GM18511 (cell line): Measurements from ENCODE around the gene DMBX1.

Source experiments
- ATAC-seq: cut with Tn5 transposase; IDR thresholded peaks from one replicate; pipeline ENCODE4 v1.9.1; 2021; ENCODE audit warnings: mild to moderate bottlenecking, moderate library complexity; ENCODE audit not compliant: unreplicated experiment

DMBX1 gene

DNA sequence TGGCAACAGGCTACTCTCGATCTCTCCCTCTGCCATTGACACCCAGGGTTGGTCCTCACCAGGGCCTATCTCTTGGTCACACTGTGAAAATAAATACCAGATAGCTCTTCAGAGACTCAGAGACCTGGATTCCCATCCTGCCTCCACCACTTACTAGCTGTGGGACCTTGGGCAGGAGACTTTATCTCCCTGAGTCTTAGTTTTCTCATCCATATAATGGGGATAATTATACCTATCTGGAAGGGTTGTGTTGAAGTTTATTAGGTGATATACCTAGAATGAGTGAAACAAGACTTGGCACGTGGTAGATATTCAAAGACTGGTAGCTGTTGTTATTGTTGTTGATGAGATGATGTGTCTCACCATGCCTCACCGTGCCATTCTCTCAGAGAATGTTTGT lies 7.4 kb downstream of the DMBX1 start:
- ATAC-seq = no peak

- ATAC-seq = no peak
Measured at GRCh38 chr1:46497665-46498064, 8.0 kb downstream of the DMBX1 start.

DNA sequence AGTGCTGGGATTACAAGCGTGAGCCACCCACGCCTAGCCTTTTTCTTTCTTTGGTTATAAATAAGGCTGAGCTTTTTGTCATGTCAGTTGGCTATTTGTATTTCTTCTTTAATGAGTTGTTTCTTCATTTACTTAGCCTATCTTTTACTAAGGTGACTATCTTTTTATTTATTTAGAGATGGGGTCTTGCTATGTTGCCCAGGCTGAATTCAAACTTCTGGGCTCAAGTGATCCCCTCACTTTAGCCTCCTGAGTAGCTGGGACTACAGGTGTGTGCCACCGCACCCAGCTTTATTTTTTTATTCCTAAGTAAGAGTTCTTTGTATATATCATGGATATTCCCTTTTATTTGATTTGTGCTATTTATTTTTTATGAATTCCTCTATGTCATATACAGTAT lies 11.9 kb downstream of the DMBX1 start:
- no peak for ATAC-seq

- ATAC-seq = no peak
Measured at GRCh38 chr1:46503421-46503820, 13.8 kb downstream of the DMBX1 start.

DNA sequence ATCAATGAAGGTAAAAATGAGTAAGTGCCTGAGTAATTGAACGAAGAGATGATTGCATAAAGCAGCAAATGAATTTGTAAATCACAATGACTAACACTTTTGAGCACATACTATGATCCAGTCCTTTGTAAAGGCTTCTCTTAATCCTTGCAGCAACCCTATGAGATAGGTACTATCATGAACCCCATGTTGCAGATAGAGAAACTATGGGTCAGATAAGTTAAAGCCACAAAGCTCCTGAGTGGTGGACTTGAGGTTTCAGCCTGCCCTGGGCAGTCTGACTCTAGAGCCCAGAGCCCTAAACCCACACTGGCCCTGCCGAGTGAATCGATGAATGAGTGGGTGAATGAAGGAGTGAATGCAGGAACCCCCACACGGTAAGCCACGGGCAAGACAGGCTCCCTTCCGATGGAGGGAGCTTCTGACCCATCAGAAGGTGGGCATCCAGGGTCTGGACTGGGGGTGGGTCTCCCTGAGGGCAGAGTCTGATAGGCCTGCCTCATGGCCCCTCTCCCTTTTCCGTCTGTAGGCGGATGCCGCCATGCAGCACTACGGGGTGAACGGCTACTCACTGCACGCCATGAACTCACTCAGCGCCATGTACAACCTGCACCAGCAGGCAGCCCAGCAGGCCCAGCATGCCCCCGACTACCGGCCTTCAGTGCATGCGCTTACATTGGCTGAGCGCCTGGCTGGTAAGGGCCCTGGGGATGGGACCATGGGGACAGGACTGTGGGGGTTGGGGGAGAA lies 17.0 kb downstream of the DMBX1 start:
- ATAC-seq = no peak

GRCh38 chr1:46508757-46509156 lies 19.1 kb downstream of the DMBX1 start:
- ATAC-seq = no peak

- no peak for ATAC-seq
Measured at GRCh38 chr1:46510341-46510997, 20.8 kb downstream of the DMBX1 start.

- ATAC-seq = no peak
Measured at GRCh38 chr1:46510998-46511365, 21.3 kb downstream of the DMBX1 start.

DNA sequence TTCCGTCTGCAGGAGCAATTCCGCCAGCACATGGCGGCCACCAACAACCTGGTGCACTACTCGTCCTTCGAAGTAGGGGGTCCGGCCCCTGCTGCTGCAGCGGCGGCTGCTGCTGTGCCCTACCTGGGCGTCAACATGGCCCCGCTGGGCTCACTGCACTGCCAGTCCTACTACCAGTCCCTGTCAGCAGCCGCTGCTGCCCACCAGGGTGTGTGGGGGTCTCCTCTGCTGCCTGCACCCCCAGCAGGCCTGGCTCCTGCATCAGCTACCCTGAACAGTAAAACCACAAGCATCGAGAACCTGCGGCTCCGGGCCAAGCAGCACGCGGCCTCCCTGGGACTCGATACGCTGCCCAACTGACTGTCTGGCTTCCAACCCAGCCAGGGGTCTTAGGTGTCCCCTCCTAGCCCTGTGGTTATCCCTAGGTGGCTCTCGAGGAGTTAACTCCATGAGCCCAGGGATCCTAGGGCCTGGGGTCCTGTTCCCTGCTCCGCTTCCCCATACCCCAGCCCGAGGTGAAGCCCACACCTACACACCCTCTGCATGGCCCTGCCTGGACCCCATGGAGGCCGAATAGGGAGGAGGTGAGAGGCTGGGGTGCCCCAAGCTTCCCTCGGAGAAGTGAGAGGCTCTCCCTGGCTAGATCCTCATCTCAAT lies 22.6 kb downstream of the DMBX1 start:
- ATAC-seq = no peak

- ATAC-seq = no peak
Measured at GRCh38 chr1:46512792-46513190, 23.2 kb downstream of the DMBX1 start.

DNA sequence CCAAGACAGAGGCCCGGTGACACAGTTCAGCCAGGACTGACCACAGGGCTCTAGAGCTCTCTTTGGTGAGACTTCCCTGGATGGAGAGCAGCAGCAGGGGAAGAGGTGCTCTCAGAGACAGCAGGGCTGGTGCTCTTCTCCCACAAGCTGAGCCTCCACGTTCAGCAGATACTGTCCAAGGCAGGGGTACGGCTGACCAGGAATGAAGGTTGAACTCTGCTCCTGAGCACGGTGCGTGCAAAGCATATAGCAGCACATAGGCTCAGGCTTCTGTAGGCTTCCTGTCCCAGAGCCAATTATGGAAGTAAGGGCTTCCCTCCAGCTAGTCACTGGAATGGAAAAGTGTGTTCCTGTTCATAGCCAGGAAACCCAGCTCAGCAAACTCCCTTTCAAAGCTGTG lies 23.9 kb downstream of the DMBX1 start:
- no peak for ATAC-seq

DNA sequence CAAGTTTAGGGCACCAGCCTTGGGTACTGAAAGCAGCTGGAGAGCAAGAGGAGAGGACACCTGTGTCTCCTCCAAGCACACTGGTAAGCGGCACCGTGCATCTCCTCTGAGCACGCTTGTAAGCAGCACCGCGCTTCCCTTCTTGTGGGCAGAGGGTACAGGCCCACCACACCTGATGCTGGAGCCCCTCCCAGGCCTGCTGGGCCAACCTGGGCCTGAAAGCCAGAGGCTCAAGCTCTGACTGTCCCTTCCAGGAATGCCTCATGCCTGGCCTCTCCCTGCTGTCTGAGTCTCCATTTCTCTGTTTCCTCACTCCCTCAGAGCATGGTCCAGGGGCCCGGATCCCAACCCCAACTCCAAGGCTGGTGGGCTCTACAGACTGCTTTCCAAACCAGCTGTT lies 25.9 kb downstream of the DMBX1 start:
- ATAC-seq = no peak

GRCh38 chr1:46516200-46516950 lies 26.7 kb downstream of the DMBX1 start:
- no peak for ATAC-seq

DNA sequence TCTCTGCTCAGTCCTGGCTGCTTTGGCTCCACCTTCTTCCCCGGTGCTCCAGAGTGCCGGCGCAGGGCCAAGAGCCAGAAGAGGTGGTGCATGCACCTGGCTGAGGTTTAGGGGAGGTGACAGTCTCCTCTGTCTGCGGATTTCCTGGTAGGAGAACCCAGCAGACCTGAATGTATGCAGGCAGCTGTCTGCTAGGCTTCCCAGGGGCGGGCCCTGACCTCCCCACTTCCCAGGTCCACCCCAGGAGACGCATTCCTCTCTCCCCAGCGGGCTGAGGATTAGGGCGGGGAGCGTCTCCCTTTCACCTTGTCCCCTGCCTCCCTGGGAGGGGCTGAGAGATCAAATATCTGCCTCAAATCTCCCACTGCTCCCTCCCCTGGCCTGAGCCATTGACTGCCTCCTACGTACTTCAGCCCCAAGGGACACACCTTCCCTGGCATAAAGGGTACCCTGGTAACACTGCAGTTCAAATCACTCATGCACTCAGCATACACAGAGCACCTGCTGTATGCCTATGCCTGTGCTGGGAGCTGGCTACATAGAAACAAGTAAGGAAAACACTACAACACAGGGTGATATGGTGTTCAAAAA lies 27.5 kb downstream of the DMBX1 start:
- no peak for ATAC-seq

DNA sequence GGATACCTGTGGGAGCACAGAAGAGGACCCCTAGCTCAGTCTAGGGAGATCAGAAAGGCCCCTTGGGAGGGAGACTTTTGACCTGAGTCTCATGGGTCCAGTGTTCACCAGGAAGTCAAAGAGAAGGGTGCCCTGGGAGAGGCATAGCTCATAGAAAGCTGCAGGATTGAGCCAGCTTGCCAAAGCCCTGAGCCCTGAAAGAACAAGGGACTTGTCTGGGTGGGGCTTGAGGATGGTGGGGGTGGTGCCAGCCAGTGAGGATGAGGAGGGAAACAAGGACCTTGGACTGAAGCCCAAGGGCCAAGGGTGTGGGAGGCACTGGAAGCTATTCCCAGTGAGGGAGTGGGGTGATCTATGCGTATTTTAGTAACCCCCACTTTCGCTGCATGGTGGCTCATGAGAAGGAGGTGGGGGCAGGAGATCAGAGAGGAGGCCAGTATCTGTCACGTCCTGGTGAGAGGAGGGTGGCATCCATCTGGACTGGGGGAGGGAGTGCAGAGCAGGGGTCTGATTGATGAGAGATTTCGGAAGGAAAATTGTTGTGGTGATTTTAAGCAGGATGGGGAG lies 28.4 kb downstream of the DMBX1 start:
- no peak for ATAC-seq

- ATAC-seq = no peak
Measured at GRCh38 chr1:46519209-46519608, 29.6 kb downstream of the DMBX1 start.

GRCh38 chr1:46520063-46520911 lies 30.7 kb downstream of the DMBX1 start:
- no peak for ATAC-seq

GRCh38 chr1:46521414-46521813 lies 31.8 kb downstream of the DMBX1 start:
- ATAC-seq = no peak

- no peak for ATAC-seq
Measured at GRCh38 chr1:46522184-46522968, 32.7 kb downstream of the DMBX1 start.
